SK-N-SH treated with all-trans-retinoic acid at 6 μM for 48 hours (cell line): ENCODE measurements around the gene BARHL2.

Experiments used
- ESRRG ChIP-seq: fragments of 250-450 bp; sonication (Bioruptor Pico); IDR thresholded peaks from 2 replicates; pipeline ENCODE4 v1.6.1; 2021; ENCODE audit warnings: mild to moderate bottlenecking
- ISL1 ChIP-seq: fragments of 250-450 bp; sonication (Bioruptor Pico); IDR thresholded peaks from 2 replicates; pipeline ENCODE4 v2.1.2; 2022; ENCODE audit warnings: mild to moderate bottlenecking, moderate library complexity
- PATZ1 ChIP-seq: fragments of 250-450 bp; sonication (Bioruptor Pico); IDR thresholded peaks from 2 replicates; pipeline ENCODE4 v1.8.0; 2020; ENCODE audit warnings: mild to moderate bottlenecking, moderate library complexity, borderline replicate concordance
- RARB ChIP-seq: fragments of 250-450 bp; sonication (Bioruptor Pico); IDR thresholded peaks from 2 replicates; pipeline ENCODE4 v1.8.0; 2021; ENCODE audit warnings: mild to moderate bottlenecking, moderate library complexity
- TCF4 ChIP-seq: fragments of 250-450 bp; sonication (Bioruptor Pico); IDR thresholded peaks from 2 replicates; pipeline ENCODE4 v1.8.0; 2021; ENCODE audit warnings: mild to moderate bottlenecking, moderate library complexity, borderline replicate concordance
- ZFP3 ChIP-seq: fragments of 250-450 bp; sonication (Bioruptor Pico); IDR thresholded peaks from 2 replicates; pipeline ENCODE4 v1.5.0; 2020; ENCODE audit warnings: mild to moderate bottlenecking, moderate library complexity
- ZFP30 ChIP-seq: fragments of 450-650 bp; formaldehyde crosslinking; IDR thresholded peaks from 2 replicates; pipeline ENCODE4 v1.5.0; 2022; ENCODE audit warnings: mild to moderate bottlenecking, moderate library complexity
- ZNF8 ChIP-seq: fragments of 450-650 bp; formaldehyde crosslinking; IDR thresholded peaks from 2 replicates; pipeline ENCODE4 v1.5.0; 2020; ENCODE audit warnings: mild to moderate bottlenecking, moderate library complexity
- TF ChIP-seq, protein P1 (sequence below): fragments of 250-450 bp; sonication (Bioruptor Pico); IDR thresholded peaks from 2 replicates; pipeline ENCODE4 v1.5.0; 2020; ENCODE audit warnings: mild to moderate bottlenecking, moderate library complexity
- TF ChIP-seq, protein P2 (sequence below): fragments of 250-450 bp; sonication (Bioruptor Pico); IDR thresholded peaks from 2 replicates; pipeline ENCODE4 v1.5.1; 2020; ENCODE audit warnings: low read depth, mild to moderate bottlenecking, moderate library complexity
- TF ChIP-seq, protein P3 (sequence below): fragments of 250-450 bp; sonication (Bioruptor Pico); IDR thresholded peaks from 2 replicates; pipeline ENCODE4 v1.5.1; 2021; ENCODE audit warnings: mild to moderate bottlenecking, moderate library complexity

DNA sequence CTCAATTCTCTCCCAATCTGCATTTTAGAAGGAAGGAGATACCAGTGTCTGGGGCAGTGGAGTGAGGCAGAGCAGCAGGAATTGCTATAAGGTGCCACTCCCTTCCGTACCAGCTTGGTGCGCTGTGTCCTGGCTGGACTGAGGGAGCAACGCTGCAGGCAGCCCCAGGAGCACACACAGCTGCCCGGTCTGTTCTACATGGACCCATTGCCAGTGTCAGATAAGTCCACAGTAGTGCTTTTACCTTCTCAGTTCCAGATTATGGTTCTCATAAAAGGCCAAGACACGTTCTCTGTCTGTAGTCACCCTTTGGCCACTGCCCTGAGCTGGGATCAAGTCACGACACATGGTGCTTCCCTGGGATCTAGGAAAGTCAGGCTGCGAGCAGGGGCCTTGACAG lies 44.1 kb upstream of the BARHL2 start:
- TF ChIP-seq ZFP3 (CRISPR knock-in tag), result no peak
- TF ChIP-seq, protein P1, sequence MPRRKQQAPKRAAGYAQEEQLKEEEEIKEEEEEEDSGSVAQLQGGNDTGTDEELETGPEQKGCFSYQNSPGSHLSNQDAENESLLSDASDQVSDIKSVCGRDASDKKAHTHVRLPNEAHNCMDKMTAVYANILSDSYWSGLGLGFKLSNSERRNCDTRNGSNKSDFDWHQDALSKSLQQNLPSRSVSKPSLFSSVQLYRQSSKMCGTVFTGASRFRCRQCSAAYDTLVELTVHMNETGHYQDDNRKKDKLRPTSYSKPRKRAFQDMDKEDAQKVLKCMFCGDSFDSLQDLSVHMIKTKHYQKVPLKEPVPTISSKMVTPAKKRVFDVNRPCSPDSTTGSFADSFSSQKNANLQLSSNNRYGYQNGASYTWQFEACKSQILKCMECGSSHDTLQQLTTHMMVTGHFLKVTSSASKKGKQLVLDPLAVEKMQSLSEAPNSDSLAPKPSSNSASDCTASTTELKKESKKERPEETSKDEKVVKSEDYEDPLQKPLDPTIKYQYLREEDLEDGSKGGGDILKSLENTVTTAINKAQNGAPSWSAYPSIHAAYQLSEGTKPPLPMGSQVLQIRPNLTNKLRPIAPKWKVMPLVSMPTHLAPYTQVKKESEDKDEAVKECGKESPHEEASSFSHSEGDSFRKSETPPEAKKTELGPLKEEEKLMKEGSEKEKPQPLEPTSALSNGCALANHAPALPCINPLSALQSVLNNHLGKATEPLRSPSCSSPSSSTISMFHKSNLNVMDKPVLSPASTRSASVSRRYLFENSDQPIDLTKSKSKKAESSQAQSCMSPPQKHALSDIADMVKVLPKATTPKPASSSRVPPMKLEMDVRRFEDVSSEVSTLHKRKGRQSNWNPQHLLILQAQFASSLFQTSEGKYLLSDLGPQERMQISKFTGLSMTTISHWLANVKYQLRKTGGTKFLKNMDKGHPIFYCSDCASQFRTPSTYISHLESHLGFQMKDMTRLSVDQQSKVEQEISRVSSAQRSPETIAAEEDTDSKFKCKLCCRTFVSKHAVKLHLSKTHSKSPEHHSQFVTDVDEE (CRISPR knock-in tag), result no peak
- no peak for TF ChIP-seq ZNF8 (CRISPR knock-in tag)
- TF ChIP-seq ESRRG, result no peak
- TF ChIP-seq ZFP30, result no peak
- TF ChIP-seq TCF4 (CRISPR knock-in tag), result no peak
- no peak for TF ChIP-seq PATZ1 (CRISPR knock-in tag)
- TF ChIP-seq, protein P2, sequence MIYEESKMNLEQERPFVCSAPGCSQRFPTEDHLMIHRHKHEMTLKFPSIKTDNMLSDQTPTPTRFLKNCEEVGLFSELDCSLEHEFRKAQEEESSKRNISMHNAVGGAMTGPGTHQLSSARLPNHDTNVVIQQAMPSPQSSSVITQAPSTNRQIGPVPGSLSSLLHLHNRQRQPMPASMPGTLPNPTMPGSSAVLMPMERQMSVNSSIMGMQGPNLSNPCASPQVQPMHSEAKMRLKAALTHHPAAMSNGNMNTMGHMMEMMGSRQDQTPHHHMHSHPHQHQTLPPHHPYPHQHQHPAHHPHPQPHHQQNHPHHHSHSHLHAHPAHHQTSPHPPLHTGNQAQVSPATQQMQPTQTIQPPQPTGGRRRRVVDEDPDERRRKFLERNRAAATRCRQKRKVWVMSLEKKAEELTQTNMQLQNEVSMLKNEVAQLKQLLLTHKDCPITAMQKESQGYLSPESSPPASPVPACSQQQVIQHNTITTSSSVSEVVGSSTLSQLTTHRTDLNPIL (CRISPR knock-in tag), result no peak
- no peak for TF ChIP-seq ISL1 (CRISPR knock-in tag)
- no peak for TF ChIP-seq RARB (CRISPR knock-in tag)
- TF ChIP-seq, protein P3, sequence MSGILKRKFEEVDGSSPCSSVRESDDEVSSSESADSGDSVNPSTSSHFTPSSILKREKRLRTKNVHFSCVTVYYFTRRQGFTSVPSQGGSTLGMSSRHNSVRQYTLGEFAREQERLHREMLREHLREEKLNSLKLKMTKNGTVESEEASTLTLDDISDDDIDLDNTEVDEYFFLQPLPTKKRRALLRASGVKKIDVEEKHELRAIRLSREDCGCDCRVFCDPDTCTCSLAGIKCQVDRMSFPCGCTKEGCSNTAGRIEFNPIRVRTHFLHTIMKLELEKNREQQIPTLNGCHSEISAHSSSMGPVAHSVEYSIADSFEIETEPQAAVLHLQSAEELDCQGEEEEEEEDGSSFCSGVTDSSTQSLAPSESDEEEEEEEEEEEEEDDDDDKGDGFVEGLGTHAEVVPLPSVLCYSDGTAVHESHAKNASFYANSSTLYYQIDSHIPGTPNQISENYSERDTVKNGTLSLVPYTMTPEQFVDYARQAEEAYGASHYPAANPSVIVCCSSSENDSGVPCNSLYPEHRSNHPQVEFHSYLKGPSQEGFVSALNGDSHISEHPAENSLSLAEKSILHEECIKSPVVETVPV (CRISPR knock-in tag), result no peak
